ENCODE results near the gene HRAS. TPM values are rescaled to one million over a fixed set of nuclear protein-coding genes. Genes with fewer than 3 reads are reported as not detected.

The HRAS gene
- total and polyA plus RNA-seq, 4 donors, result 4.7 to 17.4 (median 10.9) TPM

DNA sequence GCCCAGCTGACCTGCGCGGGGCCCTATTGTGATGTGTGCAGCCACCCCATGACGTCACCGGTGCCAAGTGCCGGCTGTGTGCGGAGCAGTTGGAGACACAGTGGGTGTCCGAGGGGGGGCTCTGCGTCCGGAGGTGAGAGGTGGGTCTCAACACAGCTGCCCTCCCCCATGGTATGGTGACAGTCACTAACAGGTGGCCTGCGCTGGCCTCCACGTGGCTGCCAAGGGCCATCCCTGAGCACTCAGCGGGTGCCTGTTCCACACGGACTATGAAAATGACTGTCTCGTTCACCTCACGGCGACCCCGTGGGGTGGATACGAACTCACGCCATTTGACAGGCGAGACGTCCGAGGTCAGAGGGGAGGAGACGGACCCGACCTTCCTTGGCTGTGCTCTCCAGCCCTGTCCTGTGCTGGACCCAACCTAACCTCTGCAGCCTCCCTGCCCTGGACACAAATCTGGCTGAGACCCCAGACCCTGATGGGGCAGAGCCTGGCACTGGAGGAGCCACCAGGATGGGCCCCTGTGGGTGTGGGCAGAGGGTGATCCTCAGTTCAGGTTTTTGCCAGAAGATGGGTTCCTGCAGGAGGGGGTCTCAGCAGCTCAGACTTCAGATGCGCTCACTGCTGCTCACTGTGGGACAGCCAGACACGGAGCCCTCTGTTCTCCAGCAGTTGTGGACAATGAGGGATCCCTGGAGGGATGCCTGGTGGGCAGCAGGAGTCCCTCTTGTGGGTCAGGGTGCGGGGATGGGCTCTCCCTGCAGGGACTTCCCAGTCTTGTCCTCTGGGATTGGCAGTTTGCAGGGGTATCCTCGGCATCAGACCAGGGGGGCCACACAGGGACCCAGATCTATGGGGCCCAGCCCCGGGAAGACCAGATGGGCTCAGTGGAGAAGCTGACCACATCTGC lies 6.3 kb downstream of the HRAS start:
- no peak overlapping the region for H3K9ac ChIP-seq (ENCODE audit: low read depth in 1 of 2, low read length in 2 of 2)
- H3K4me1 ChIP-seq (ENCODE audit: control insufficient read depth in 4 of 4, insufficient read depth in 4 of 4, low read length in 3 of 4), result peaks cover 0 to 6% (median 2%) of the 10 kb centered on the region in 4 donors
- no peak overlapping the region for H3K27ac ChIP-seq (ENCODE audit: low read depth in 1 of 2, low read length in 2 of 2)
- no peaks in the 10 kb centered on the region for H3K9me3 ChIP-seq (ENCODE audit: control insufficient read depth in 4 of 4, low read length in 3 of 4)
- DNase-seq (ENCODE audit: low spot score), result peak; percentile 30
- no peaks in the 10 kb centered on the region for H3K27me3 ChIP-seq (ENCODE audit: control insufficient read depth in 4 of 4, insufficient read depth in 4 of 4, low read length in 3 of 4)
- peaks cover 0 to 11% (median 6%) of the 10 kb centered on the region in 4 donors for H3K36me3 ChIP-seq (ENCODE audit: control insufficient read depth in 4 of 4, insufficient read depth in 3 of 4, low read depth in 1 of 4, low read length in 3 of 4)
- H3K4me3 ChIP-seq (ENCODE audit: low read depth in 1 of 3, low read length in 3 of 3), result no peak overlapping the region
- WGBS, result 76% methylated on average over 29 of the region's 29 CpGs
- TF ChIP-seq HNF4G (IDR thresholded peaks at IDR 0.05) (no peak), GABPA (IDR thresholded peaks at IDR 0.05 in 1 of 2, conservative IDR thresholded peaks at IDR 0.05 in 1 of 2) (no peak), JUND (IDR thresholded peaks at IDR 0.05) (no peak), YY1 (IDR thresholded peaks at IDR 0.05) (no peak), FOXA2 (IDR thresholded peaks at IDR 0.05) (no peak), TAF1 (conservative IDR thresholded peaks at IDR 0.05) (no peak), EGR1 (IDR thresholded peaks at IDR 0.05; ENCODE audit: low read depth in 2 of 2) (no peak), FOXA1 (IDR thresholded peaks at IDR 0.05) (no peak), HNF4A (conservative IDR thresholded peaks at IDR 0.05) (no peak), SP1 (IDR thresholded peaks at IDR 0.05) (no peak)
- TF ChIP-seq, protein P1, sequence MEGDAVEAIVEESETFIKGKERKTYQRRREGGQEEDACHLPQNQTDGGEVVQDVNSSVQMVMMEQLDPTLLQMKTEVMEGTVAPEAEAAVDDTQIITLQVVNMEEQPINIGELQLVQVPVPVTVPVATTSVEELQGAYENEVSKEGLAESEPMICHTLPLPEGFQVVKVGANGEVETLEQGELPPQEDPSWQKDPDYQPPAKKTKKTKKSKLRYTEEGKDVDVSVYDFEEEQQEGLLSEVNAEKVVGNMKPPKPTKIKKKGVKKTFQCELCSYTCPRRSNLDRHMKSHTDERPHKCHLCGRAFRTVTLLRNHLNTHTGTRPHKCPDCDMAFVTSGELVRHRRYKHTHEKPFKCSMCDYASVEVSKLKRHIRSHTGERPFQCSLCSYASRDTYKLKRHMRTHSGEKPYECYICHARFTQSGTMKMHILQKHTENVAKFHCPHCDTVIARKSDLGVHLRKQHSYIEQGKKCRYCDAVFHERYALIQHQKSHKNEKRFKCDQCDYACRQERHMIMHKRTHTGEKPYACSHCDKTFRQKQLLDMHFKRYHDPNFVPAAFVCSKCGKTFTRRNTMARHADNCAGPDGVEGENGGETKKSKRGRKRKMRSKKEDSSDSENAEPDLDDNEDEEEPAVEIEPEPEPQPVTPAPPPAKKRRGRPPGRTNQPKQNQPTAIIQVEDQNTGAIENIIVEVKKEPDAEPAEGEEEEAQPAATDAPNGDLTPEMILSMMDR (IDR thresholded peaks at IDR 0.05; ENCODE audit: low read depth, low read length, missing input control), result no peak
- TF ChIP-seq, protein P2, sequence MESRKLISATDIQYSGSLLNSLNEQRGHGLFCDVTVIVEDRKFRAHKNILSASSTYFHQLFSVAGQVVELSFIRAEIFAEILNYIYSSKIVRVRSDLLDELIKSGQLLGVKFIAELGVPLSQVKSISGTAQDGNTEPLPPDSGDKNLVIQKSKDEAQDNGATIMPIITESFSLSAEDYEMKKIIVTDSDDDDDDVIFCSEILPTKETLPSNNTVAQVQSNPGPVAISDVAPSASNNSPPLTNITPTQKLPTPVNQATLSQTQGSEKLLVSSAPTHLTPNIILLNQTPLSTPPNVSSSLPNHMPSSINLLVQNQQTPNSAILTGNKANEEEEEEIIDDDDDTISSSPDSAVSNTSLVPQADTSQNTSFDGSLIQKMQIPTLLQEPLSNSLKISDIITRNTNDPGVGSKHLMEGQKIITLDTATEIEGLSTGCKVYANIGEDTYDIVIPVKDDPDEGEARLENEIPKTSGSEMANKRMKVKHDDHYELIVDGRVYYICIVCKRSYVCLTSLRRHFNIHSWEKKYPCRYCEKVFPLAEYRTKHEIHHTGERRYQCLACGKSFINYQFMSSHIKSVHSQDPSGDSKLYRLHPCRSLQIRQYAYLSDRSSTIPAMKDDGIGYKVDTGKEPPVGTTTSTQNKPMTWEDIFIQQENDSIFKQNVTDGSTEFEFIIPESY (IDR thresholded peaks at IDR 0.05), result no peak
- TF ChIP-seq, protein P3, sequence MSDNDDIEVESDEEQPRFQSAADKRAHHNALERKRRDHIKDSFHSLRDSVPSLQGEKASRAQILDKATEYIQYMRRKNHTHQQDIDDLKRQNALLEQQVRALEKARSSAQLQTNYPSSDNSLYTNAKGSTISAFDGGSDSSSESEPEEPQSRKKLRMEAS (IDR thresholded peaks at IDR 0.05), result no peak
- TF ChIP-seq, protein P4, sequence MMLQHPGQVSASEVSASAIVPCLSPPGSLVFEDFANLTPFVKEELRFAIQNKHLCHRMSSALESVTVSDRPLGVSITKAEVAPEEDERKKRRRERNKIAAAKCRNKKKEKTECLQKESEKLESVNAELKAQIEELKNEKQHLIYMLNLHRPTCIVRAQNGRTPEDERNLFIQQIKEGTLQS (IDR thresholded peaks at IDR 0.05), result no peak

DNA sequence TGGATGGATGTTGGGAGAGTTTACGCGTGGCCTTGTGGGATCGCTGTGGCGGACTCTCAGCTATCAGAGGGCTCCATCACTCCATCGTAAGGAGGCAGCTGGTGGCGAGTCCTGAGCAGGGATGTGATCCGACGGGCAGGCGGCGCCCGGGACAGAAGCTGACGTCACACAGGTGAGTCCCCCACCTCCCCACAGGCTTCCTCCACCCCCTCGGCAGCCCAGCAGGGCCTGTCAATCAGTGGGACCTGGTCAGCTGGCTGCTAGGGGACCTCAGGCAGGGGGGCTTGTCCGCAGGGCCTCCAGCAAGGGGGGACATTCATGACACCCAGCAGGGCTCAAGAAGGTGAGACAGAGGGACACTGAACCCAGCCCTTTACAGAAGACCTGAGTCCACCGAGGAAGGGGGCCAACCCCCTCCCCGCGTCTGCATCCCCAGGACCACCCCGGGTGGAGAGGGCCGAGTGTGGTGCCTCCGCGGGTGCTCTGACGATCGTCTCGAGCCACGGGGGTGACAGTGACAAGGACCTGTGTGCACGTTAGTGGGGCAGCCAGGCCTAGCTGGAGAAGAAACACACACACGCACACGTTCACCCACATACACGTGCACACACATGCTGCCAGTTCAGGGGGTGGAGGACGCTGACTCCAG lies 7.1 kb downstream of the HRAS start:
- Histone ChIP-seq H3K36me3 (ENCODE audit: control insufficient read depth in 4 of 4, insufficient read depth in 3 of 4, low read depth in 1 of 4, low read length in 3 of 4) (peaks cover 0 to 11% (median 5%) of the 10 kb centered on the region in 4 donors), H3K9me3 (ENCODE audit: control insufficient read depth in 4 of 4, low read length in 3 of 4) (no peaks in the 10 kb centered on the region), H3K4me1 (ENCODE audit: control insufficient read depth in 4 of 4, insufficient read depth in 4 of 4, low read length in 3 of 4) (no peaks in the 10 kb centered on the region), H3K27ac (ENCODE audit: low read depth in 1 of 2, low read length in 2 of 2) (no peak overlapping the region), H3K9ac (ENCODE audit: low read depth in 1 of 2, low read length in 2 of 2) (no peak overlapping the region), H3K4me3 (ENCODE audit: low read depth in 1 of 3, low read length in 3 of 3) (no peak overlapping the region), H3K27me3 (ENCODE audit: control insufficient read depth in 4 of 4, insufficient read depth in 4 of 4, low read length in 3 of 4) (no peaks in the 10 kb centered on the region)
- DNase-seq (ENCODE audit: low spot score), result no peak
- WGBS, result 91% methylated on average over 30 of the region's 30 CpGs
- TF ChIP-seq FOXA1 (IDR thresholded peaks at IDR 0.05), result no peak
- TF ChIP-seq NR2F2 (IDR thresholded peaks at IDR 0.05), result no peak
- TF ChIP-seq, protein P2 (IDR thresholded peaks at IDR 0.05), result no peak
- TF ChIP-seq RAD21 (IDR thresholded peaks at IDR 0.05), result no peak
- TF ChIP-seq FOXA2 (IDR thresholded peaks at IDR 0.05), result no peak

Measured in liver (tissue), 9 donors.